ENCODE data around the gene DTNBP1. TPM values are rescaled to one million over a fixed set of nuclear protein-coding genes. Genes with fewer than 3 reads are reported as not detected.
A peak's percentile ranks its signal among the peaks of the same experiment; 100 is the strongest.

DTNBP1 gene
- total and polyA plus RNA-seq, 2 of the 8 experiments (the other 6 are each of a cell fraction or from before 2014, with no cell fraction given): 13.5 to 22.1 TPM

DNA sequence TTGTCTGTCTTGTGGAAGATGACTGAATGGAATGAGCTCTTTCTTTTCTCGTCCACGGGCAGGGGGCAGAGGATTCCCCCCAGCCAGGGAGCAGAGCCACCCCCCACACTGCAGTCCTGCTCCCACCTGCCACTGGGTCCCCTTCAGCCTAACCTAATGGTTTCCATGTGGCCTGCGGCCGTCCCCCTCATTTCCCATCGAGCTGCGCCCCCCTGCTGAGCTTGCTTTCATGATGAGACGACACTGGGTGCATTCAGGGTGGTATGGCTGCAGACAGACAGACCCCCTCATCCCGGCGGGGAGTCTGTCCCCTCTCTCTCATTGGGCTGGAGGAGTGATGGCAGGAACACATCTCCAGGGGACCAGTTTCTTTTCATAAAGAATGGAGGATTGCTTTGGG lies 140.8 kb downstream of the DTNBP1 start (continued):
- TF ChIP-seq, protein P1, sequence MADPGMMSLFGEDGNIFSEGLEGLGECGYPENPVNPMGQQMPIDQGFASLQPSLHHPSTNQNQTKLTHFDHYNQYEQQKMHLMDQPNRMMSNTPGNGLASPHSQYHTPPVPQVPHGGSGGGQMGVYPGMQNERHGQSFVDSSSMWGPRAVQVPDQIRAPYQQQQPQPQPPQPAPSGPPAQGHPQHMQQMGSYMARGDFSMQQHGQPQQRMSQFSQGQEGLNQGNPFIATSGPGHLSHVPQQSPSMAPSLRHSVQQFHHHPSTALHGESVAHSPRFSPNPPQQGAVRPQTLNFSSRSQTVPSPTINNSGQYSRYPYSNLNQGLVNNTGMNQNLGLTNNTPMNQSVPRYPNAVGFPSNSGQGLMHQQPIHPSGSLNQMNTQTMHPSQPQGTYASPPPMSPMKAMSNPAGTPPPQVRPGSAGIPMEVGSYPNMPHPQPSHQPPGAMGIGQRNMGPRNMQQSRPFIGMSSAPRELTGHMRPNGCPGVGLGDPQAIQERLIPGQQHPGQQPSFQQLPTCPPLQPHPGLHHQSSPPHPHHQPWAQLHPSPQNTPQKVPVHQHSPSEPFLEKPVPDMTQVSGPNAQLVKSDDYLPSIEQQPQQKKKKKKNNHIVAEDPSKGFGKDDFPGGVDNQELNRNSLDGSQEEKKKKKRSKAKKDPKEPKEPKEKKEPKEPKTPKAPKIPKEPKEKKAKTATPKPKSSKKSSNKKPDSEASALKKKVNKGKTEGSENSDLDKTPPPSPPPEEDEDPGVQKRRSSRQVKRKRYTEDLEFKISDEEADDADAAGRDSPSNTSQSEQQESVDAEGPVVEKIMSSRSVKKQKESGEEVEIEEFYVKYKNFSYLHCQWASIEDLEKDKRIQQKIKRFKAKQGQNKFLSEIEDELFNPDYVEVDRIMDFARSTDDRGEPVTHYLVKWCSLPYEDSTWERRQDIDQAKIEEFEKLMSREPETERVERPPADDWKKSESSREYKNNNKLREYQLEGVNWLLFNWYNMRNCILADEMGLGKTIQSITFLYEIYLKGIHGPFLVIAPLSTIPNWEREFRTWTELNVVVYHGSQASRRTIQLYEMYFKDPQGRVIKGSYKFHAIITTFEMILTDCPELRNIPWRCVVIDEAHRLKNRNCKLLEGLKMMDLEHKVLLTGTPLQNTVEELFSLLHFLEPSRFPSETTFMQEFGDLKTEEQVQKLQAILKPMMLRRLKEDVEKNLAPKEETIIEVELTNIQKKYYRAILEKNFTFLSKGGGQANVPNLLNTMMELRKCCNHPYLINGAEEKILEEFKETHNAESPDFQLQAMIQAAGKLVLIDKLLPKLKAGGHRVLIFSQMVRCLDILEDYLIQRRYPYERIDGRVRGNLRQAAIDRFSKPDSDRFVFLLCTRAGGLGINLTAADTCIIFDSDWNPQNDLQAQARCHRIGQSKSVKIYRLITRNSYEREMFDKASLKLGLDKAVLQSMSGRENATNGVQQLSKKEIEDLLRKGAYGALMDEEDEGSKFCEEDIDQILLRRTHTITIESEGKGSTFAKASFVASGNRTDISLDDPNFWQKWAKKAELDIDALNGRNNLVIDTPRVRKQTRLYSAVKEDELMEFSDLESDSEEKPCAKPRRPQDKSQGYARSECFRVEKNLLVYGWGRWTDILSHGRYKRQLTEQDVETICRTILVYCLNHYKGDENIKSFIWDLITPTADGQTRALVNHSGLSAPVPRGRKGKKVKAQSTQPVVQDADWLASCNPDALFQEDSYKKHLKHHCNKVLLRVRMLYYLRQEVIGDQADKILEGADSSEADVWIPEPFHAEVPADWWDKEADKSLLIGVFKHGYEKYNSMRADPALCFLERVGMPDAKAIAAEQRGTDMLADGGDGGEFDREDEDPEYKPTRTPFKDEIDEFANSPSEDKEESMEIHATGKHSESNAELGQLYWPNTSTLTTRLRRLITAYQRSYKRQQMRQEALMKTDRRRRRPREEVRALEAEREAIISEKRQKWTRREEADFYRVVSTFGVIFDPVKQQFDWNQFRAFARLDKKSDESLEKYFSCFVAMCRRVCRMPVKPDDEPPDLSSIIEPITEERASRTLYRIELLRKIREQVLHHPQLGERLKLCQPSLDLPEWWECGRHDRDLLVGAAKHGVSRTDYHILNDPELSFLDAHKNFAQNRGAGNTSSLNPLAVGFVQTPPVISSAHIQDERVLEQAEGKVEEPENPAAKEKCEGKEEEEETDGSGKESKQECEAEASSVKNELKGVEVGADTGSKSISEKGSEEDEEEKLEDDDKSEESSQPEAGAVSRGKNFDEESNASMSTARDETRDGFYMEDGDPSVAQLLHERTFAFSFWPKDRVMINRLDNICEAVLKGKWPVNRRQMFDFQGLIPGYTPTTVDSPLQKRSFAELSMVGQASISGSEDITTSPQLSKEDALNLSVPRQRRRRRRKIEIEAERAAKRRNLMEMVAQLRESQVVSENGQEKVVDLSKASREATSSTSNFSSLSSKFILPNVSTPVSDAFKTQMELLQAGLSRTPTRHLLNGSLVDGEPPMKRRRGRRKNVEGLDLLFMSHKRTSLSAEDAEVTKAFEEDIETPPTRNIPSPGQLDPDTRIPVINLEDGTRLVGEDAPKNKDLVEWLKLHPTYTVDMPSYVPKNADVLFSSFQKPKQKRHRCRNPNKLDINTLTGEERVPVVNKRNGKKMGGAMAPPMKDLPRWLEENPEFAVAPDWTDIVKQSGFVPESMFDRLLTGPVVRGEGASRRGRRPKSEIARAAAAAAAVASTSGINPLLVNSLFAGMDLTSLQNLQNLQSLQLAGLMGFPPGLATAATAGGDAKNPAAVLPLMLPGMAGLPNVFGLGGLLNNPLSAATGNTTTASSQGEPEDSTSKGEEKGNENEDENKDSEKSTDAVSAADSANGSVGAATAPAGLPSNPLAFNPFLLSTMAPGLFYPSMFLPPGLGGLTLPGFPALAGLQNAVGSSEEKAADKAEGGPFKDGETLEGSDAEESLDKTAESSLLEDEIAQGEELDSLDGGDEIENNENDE (IDR thresholded peaks at IDR 0.05; ENCODE audit: insufficient replicate concordance, low read length): no peak
- TF ChIP-seq PHF8 (conservative IDR thresholded peaks at IDR 0.05; ENCODE audit: low read depth, low read length) (no peak), POLR2AphosphoS5 (IDR thresholded peaks at IDR 0.05; ENCODE audit: low read depth, low read length) (peak; percentile 87), GABPA (IDR thresholded peaks at IDR 0.05; ENCODE audit: borderline replicate concordance, insufficient read depth, low read length) (no peak)
